ENCODE data around the gene DCDC2C.

Gene DCDC2C

GRCh38 chr2:3666613-3666975, 36.8 kb upstream of the DCDC2C start:
- TF ChIP-seq CTCF (IDR thresholded peaks at IDR 0.05; ENCODE audit: control insufficient read depth, insufficient read depth, low read depth, low read length, missing control alignments) = no peak
- DNase-seq (ENCODE audit: low read depth) = no peak
- H3K4me3 ChIP-seq (ENCODE audit: control insufficient read depth, low read depth, low read length) = no peak overlapping the region

- TF ChIP-seq CTCF (IDR thresholded peaks at IDR 0.05; ENCODE audit: control insufficient read depth, insufficient read depth, low read depth, low read length, missing control alignments) = no peak
Measured at GRCh38 chr2:3667151-3667631, 36.2 kb upstream of the DCDC2C start.

GRCh38 chr2:3669656-3670055, 33.7 kb upstream of the DCDC2C start:
- TF ChIP-seq CTCF (IDR thresholded peaks at IDR 0.05; ENCODE audit: control insufficient read depth, insufficient read depth, low read depth, low read length, missing control alignments) = no peak
- no peak for DNase-seq (ENCODE audit: low read depth)
- no peak overlapping the region for H3K4me3 ChIP-seq (ENCODE audit: control insufficient read depth, low read depth, low read length)

More at GRCh38 chr2:3667151-3667631, 36.2 kb upstream of the DCDC2C start:
- H3K4me3 ChIP-seq (ENCODE audit: control insufficient read depth, low read depth, low read length) = no peak overlapping the region
- DNase-seq (ENCODE audit: low read depth) = no peak

- no peak for DNase-seq (ENCODE audit: low read depth)
- TF ChIP-seq CTCF (IDR thresholded peaks at IDR 0.05; ENCODE audit: control insufficient read depth, insufficient read depth, low read depth, low read length, missing control alignments) = no peak
- H3K4me3 ChIP-seq (ENCODE audit: control insufficient read depth, low read depth, low read length) = no peak overlapping the region
Measured at GRCh38 chr2:3670376-3670775, 33.0 kb upstream of the DCDC2C start.

- DNase-seq (ENCODE audit: low read depth) = no peak
- H3K4me3 ChIP-seq (ENCODE audit: control insufficient read depth, low read depth, low read length) = no peak overlapping the region
- no peak for TF ChIP-seq CTCF (IDR thresholded peaks at IDR 0.05; ENCODE audit: control insufficient read depth, insufficient read depth, low read depth, low read length, missing control alignments)
Measured at GRCh38 chr2:3670941-3671340, 32.4 kb upstream of the DCDC2C start.

- H3K4me3 ChIP-seq (ENCODE audit: control insufficient read depth, low read depth, low read length) = no peak overlapping the region
- no peak for DNase-seq (ENCODE audit: low read depth)
- TF ChIP-seq CTCF (IDR thresholded peaks at IDR 0.05; ENCODE audit: control insufficient read depth, insufficient read depth, low read depth, low read length, missing control alignments) = no peak
Measured at GRCh38 chr2:3672861-3673678, 30.3 kb upstream of the DCDC2C start.

Data from AG09309 (cell line).